Endodermal cell (in vitro differentiated cells): ENCODE results near the gene EHD4. TPM values are rescaled to one million over a fixed set of nuclear protein-coding genes. Genes with fewer than 3 reads are reported as not detected.
A peak's percentile ranks its signal among the peaks of the same experiment; 100 is the strongest.

Source experiments
- DNase-seq: peaks from one replicate; pipeline ENCODE4 v3.0.0-alpha.2; 2017
- H3K27ac ChIP-seq: 2 replicates; pipeline ENCODE4 v1.5.1; 2013; ENCODE audit warnings: mild to moderate bottlenecking, low read depth, low read length, moderate library complexity
- H3K27me3 ChIP-seq: 2 replicates; pipeline ENCODE4 v1.6.1; 2013; ENCODE audit warnings: mild to moderate bottlenecking, low read length, moderate library complexity; ENCODE audit not compliant: insufficient read depth, control insufficient read depth, poor library complexity, severe bottlenecking
- H3K36me3 ChIP-seq: 2 replicates; pipeline ENCODE4 v1.7.0; 2013; ENCODE audit warnings: mild to moderate bottlenecking, low read length, moderate library complexity; ENCODE audit not compliant: control insufficient read depth, insufficient read depth
- H3K4me1 ChIP-seq: one replicate; pipeline ENCODE4 v1.7.0; 2013; ENCODE audit warnings: low read length; ENCODE audit not compliant: control insufficient read depth, insufficient read depth
- H3K4me3 ChIP-seq: 2 replicates; pipeline ENCODE4 v1.5.1; 2013; ENCODE audit warnings: mild to moderate bottlenecking, low read length, moderate library complexity
- H3K9ac ChIP-seq: 2 replicates; pipeline ENCODE4 v1.6.1; 2013; ENCODE audit warnings: mild to moderate bottlenecking, low read length, moderate library complexity; ENCODE audit not compliant: poor library complexity, severe bottlenecking; ENCODE audit errors: extremely low read depth
- H3K9me3 ChIP-seq: 2 replicates; pipeline ENCODE4 v1.6.1; 2013; ENCODE audit warnings: mild to moderate bottlenecking, low read length, moderate library complexity; ENCODE audit not compliant: control insufficient read depth
- H3K27ac Mint-ChIP-seq: 2 replicates; pipeline ENCODE4 v1.8.0; 2020; ENCODE audit warnings: mixed read lengths
- H3K27me3 Mint-ChIP-seq: 2 replicates; pipeline ENCODE4 v1.8.0; 2021; ENCODE audit warnings: mild to moderate bottlenecking, mixed read lengths; ENCODE audit not compliant: insufficient read depth
- H3K36me3 Mint-ChIP-seq: 2 replicates; pipeline ENCODE4 v1.8.0; 2020; ENCODE audit warnings: low read depth, mixed read lengths
- H3K4me1 Mint-ChIP-seq: 2 replicates; pipeline ENCODE4 v1.8.0; 2020; ENCODE audit warnings: mixed read lengths
- H3K4me3 Mint-ChIP-seq: 2 replicates; pipeline ENCODE4 v1.8.0; 2020; ENCODE audit warnings: mild to moderate bottlenecking, moderate library complexity, mixed read lengths
- H3K9me3 Mint-ChIP-seq: 2 replicates; pipeline ENCODE4 v1.8.0; 2020; ENCODE audit warnings: mild to moderate bottlenecking, mixed read lengths
- WGBS, 2 experiments: methylation state at CpG; one replicate each; pipeline versions ENCODE4 v1.1.5 to v1.1.7; 2013; ENCODE audit warnings: missing lambda C conversion rate in 2 of 2, mixed read lengths in 1 of 2; ENCODE audit not compliant: insufficient coverage in 1 of 2, insufficient read length in 1 of 2; 5-methylcytosine and 5-hydroxymethylcytosine counted together
- total RNA-seq, 2 donors: library from RNA; stranded (reverse); fragmentation: NEBNext Ultra II Directional in 1 of 2; extraction: Animal tissue kit (Norgen Biotek cat#: 25700) in 1 of 2; gene quantifications; 2 replicates in 1 of 2; 3 replicates in 1 of 2; pipeline ENCODE4 v1.2.1, GENCODE V29; 2021
- TF ChIP-seq, protein P1 (sequence below): fragments of 200-600 bp; sonication (generic); conservative IDR thresholded peaks from 2 replicates; pipeline ENCODE4 v1.5.0; 2021; ENCODE audit warnings: antibody characterized with exemption, mild to moderate bottlenecking

The EHD4 gene
- total RNA-seq, 2 donors from 2014 or later = 16.9 to 17.3 TPM

- peak overlapping the region; percentile 83 for H3K4me3 Mint-ChIP-seq
- H3K9ac ChIP-seq = no peak overlapping the region
- H3K27ac Mint-ChIP-seq = no peak overlapping the region
Measured at GRCh38 chr15:41970456-41970855, 1.9 kb downstream of the EHD4 start.

GRCh38 chr15:41969851-41970431 is 2.4 kb downstream of the EHD4 start:
- H3K9ac ChIP-seq = no peak overlapping the region
- H3K27me3 ChIP-seq = peaks cover 6% of the 10 kb centered on the region
- H3K4me1 Mint-ChIP-seq = peaks cover 28% of the 10 kb centered on the region
- peak; percentile 46 for DNase-seq
- H3K27ac Mint-ChIP-seq = peak overlapping the region; percentile 12
- peaks cover 3% of the 10 kb centered on the region for H3K36me3 Mint-ChIP-seq
- H3K4me1 ChIP-seq = no peaks in the 10 kb centered on the region
- no peaks in the 10 kb centered on the region for H3K27me3 Mint-ChIP-seq
- H3K27ac ChIP-seq = no peak overlapping the region
- no peaks in the 10 kb centered on the region for H3K9me3 Mint-ChIP-seq
- TF ChIP-seq, protein P1, sequence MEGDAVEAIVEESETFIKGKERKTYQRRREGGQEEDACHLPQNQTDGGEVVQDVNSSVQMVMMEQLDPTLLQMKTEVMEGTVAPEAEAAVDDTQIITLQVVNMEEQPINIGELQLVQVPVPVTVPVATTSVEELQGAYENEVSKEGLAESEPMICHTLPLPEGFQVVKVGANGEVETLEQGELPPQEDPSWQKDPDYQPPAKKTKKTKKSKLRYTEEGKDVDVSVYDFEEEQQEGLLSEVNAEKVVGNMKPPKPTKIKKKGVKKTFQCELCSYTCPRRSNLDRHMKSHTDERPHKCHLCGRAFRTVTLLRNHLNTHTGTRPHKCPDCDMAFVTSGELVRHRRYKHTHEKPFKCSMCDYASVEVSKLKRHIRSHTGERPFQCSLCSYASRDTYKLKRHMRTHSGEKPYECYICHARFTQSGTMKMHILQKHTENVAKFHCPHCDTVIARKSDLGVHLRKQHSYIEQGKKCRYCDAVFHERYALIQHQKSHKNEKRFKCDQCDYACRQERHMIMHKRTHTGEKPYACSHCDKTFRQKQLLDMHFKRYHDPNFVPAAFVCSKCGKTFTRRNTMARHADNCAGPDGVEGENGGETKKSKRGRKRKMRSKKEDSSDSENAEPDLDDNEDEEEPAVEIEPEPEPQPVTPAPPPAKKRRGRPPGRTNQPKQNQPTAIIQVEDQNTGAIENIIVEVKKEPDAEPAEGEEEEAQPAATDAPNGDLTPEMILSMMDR = no peak
- H3K4me3 ChIP-seq = peak overlapping the region; percentile 96
- 63 to 79% methylated on average over 2 to 3 of the region's 3 CpGs for WGBS, 2 experiments
- no peaks in the 10 kb centered on the region for H3K9me3 ChIP-seq
- H3K4me3 Mint-ChIP-seq = no peak overlapping the region
- H3K36me3 ChIP-seq = no peaks in the 10 kb centered on the region

More at GRCh38 chr15:41970456-41970855, 1.9 kb downstream of the EHD4 start:
- no peaks in the 10 kb centered on the region for H3K36me3 ChIP-seq
- Mint-ChIP-seq H3K27me3 (peaks cover under 1% of the 10 kb centered on the region), H3K36me3 (no peaks in the 10 kb centered on the region), H3K9me3 (no peaks in the 10 kb centered on the region), H3K4me1 (peaks cover 28% of the 10 kb centered on the region)
- TF ChIP-seq, protein P1 = no peak
- H3K9me3 ChIP-seq = no peaks in the 10 kb centered on the region
- H3K4me1 ChIP-seq = no peaks in the 10 kb centered on the region
- H3K27me3 ChIP-seq = peaks cover 6% of the 10 kb centered on the region
- WGBS, 2 experiments = 93% methylated on average over 1 of the region's 1 CpG; no CpG with 5 or more reads in 1 of the 2 experiments
- H3K27ac ChIP-seq = no peak overlapping the region
- DNase-seq = peak; percentile 39
- H3K4me3 ChIP-seq = peak overlapping the region; percentile 96

DNA sequence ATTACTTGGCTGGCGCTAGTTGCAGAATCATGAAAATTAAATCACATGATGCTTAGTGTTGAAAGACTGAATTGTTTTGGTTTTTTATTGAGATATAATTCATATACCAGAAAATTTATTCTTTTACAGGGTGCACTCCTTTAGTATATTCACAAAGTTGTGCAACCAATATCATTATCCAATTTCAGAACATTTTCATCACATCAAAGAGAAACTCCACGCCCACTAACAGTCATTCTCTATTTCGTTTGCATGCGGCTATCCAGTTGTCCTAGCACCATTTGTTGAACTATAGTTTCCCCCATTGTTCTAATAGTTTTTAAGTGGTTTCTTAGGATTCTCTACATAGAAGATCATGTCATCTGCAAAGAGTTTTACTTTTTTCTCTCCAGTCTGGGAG is 3.7 kb downstream of the EHD4 start:
- DNase-seq = no peak
- no peak overlapping the region for H3K4me3 Mint-ChIP-seq
- H3K9me3 Mint-ChIP-seq = no peaks in the 10 kb centered on the region
- no peak overlapping the region for H3K4me3 ChIP-seq
- no peak overlapping the region for H3K27ac ChIP-seq
- no peaks in the 10 kb centered on the region for H3K36me3 ChIP-seq
- H3K9ac ChIP-seq = no peak overlapping the region
- H3K9me3 ChIP-seq = no peaks in the 10 kb centered on the region
- H3K4me1 ChIP-seq = no peaks in the 10 kb centered on the region
- no peaks in the 10 kb centered on the region for H3K27me3 Mint-ChIP-seq
- TF ChIP-seq, protein P1 = no peak
- H3K4me1 Mint-ChIP-seq = peaks cover 28% of the 10 kb centered on the region
- H3K27me3 ChIP-seq = no peaks in the 10 kb centered on the region
- peaks cover 6% of the 10 kb centered on the region for H3K36me3 Mint-ChIP-seq
- WGBS, 2 experiments = 92 to 96% methylated on average over 3 to 4 of the region's 4 CpGs
- no peak overlapping the region for H3K27ac Mint-ChIP-seq
